IPS-18c (cell line): ENCODE data around the gene SLC36A1.
"Not testable (repeated sequence)": the region's sequence is repeated elsewhere in the genome, so short reads cannot be mapped to it uniquely, and the experiment has no call there.

Source experiments
- H3K4me3 ChIP-seq: 2 replicates; pipeline ENCODE4 v1.7.0; 2013; ENCODE audit warnings: low read depth, mild to moderate bottlenecking, low read length, moderate library complexity; ENCODE audit not compliant: insufficient read depth
- H3K9me3 ChIP-seq: one replicate; pipeline ENCODE4 v1.6.1; 2013; ENCODE audit warnings: mild to moderate bottlenecking, low read length, moderate library complexity; ENCODE audit not compliant: control insufficient read depth, insufficient read depth

Gene SLC36A1

DNA sequence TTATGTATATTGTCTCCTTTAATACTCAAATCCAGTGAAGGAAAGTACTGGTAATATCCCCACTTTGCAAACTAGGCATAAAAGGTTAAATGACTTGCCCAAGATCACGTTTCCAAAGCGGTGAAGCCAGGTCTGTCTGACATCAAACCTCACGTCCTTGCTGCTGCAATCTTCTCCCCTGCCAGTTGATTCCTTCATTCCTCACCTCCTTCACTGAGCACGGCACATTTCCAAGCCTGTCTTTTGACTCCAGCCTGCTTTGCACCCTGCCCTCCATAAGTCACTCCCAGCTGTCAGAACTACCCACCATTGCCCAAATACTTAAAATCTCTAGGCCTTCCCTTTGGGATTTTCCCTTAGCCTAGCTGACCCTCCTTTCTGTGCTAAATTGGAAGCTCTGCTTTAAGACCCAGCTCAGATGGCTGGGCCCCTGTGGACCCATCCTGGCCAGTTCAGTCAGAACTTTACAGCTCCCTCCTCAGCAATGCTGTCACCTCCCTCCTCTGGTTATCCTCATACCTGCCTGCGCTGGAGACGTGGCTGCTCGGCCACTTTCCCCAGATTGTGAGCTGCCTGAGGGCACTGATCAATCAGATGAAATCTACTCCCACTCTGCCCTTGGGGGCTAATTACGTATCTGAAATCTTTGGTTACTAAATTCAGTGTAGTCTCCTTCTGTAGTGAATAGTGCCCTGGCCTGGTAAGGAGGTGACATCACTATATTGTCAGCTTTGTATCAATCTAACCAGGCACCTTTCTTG lies 51.2 kb downstream of the SLC36A1 start:
- Histone ChIP-seq H3K4me3 (no peak overlapping the region), H3K9me3 (no peaks in the 10 kb centered on the region)

GRCh38 chr5:151499501-151500035 lies 52.2 kb downstream of the SLC36A1 start:
- Histone ChIP-seq H3K4me3 (no peak overlapping the region), H3K9me3 (no peaks in the 10 kb centered on the region)

DNA sequence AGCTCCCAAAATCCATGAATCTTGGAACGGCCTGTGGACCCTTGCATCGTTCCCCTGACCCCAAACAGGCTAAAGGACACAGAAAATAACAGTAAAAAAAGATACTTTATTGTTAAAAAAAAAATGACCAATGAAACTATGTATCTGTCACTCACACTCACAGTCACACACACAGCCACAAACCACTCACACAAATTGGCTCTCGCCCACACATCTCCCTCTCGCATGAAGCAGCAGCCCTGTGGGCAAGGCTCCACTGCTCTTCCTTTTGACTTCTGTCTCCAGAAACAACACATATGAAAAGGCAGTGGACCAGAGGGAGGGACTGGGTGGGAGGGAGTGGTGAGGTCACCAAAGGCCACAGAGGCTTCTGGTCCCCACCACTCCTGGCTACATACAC lies 56.6 kb downstream of the SLC36A1 start:
- no peaks in the 10 kb centered on the region for H3K9me3 ChIP-seq
- H3K4me3 ChIP-seq = no peak overlapping the region

DNA sequence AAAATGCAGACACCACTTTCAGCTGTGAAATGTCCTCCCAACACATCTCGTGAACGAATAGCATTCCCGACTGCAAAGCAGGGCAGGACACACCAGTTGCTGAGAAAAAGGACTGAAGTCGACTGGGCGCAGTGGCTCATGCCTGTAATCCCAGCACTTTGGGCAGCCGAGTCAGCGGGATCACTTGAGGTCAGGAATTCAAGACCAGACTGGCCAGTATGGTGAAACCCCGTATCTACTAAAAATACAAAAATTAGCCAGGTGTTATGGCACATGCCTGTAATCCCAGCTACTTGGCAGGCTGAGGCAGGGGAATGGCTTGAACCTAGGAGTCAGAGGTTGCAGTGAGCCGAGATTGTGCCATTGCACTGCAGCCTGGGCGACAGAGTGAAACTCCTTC lies 60.9 kb downstream of the SLC36A1 start:
- H3K4me3 ChIP-seq = not testable (repeated sequence)

DNA sequence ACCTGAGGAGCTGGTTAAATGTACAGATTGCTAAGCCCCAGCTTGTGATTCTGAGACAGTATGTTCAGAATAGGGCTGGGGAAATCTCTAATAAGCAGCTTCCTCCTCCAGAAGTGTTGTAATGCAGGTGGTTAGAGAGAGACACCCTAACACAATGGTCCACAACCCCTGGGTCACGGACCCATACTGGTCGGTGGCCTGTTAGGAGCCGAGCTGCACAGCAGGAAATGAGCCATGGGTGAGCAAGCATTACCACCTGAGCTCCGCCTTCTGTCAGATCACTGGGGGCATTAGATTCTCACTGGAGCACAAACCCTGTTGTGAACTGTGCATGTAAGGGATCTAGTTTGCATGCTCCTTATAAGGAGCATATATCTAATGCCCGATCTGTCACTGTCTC lies 61.8 kb downstream of the SLC36A1 start:
- no peak overlapping the region for H3K4me3 ChIP-seq

More for the DNA sequence above, 60.9 kb downstream of the SLC36A1 start:
- not testable (repeated sequence) for H3K9me3 ChIP-seq

DNA sequence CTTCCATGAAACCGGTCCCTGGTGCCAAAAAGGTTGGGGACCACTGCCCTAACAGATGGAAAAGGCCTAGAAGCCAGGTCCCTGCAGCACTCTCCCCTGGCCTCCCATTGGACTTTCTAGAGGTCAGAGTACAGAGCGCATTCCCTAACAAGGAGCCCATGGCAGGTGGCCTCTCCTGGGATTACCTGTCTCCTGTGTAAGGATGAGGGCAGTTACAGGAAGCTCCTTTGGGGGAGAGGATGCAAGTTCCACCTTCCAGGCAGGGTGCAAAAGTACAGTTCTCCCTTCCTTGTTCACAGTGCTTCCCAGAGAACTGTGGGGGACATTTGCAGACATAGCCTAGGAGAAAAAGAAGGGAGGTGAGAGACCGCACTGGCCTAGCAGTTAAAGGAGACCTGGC lies 62.4 kb downstream of the SLC36A1 start:
- Histone ChIP-seq H3K4me3 (no peak overlapping the region), H3K9me3 (no peaks in the 10 kb centered on the region)

More for the DNA sequence above, 61.8 kb downstream of the SLC36A1 start:
- H3K9me3 ChIP-seq = no peaks in the 10 kb centered on the region

DNA sequence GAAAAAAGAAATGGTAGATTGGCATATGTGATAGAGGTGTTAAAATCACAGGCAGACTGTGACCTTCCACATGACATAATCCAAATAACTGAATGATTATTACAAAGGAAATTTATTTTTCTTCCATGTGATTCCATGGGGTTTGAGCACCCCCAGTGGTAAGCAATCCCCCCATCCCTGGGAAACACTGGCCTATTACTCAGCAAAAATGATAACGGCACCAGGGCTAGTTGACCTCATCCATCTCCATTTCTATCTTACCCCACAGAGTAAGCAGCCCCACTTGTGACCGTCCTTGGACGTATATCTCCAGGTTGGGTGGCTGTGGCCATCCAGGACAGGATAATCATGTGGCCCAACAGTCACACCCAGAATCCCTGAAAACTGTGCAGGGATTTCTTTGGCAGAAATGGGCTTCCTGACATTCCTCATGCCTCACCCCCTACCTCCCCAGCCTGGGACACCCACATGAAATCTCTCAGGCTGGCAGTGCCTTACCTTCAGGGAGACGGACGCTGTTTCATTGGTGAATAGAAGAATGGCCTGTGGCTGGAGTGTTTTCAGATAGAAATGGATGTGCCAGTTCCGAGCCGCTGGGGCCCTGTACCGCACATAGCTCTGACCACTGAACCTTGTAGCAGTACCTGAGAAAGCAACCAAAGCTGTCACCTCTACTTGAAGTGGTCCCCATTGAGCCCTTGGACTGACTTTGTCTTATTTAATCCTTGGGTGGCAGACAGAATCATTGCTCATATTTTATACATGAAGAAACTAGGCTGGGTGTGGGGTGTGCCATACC lies 69.9 kb downstream of the SLC36A1 start:
- no peaks in the 10 kb centered on the region for H3K9me3 ChIP-seq
- no peak overlapping the region for H3K4me3 ChIP-seq

- Histone ChIP-seq H3K4me3 (no peak overlapping the region), H3K9me3 (no peaks in the 10 kb centered on the region)
These were observed 72.9 kb downstream of the SLC36A1 start for GRCh38 chr5:151520294-151520693.

- no peaks in the 10 kb centered on the region for H3K9me3 ChIP-seq
- H3K4me3 ChIP-seq = no peak overlapping the region
These were observed 74.8 kb downstream of the SLC36A1 start for GRCh38 chr5:151522226-151522625.

- H3K9me3 ChIP-seq = no peaks in the 10 kb centered on the region
- no peak overlapping the region for H3K4me3 ChIP-seq
These were observed 75.9 kb downstream of the SLC36A1 start for GRCh38 chr5:151523335-151523734.

GRCh38 chr5:151528153-151528552 lies 80.8 kb downstream of the SLC36A1 start:
- Histone ChIP-seq H3K4me3 (no peak overlapping the region), H3K9me3 (no peaks in the 10 kb centered on the region)

DNA sequence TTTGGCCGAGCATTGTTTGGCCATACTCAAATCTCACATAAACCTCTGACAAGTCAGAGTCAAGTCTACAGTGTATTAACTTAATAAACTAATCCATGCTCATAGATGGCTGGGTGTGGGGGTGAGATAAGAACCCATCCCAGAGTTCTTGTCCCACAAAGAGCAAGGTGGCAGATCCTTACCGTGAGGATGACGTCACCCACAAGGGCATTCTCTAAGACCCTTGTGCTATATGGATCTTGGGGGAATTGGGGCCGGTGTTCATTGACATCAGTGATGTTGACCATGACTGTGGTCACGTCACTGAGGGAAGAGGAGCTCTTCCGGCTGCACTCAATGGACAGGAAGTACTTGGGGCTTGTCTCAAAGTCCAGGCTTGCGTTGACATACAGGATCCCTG lies 81.6 kb downstream of the SLC36A1 start:
- H3K4me3 ChIP-seq = no peak overlapping the region
- no peaks in the 10 kb centered on the region for H3K9me3 ChIP-seq

- H3K4me3 ChIP-seq = no peak overlapping the region
- no peaks in the 10 kb centered on the region for H3K9me3 ChIP-seq
These were observed 84.2 kb downstream of the SLC36A1 start for GRCh38 chr5:151531581-151531980.

DNA sequence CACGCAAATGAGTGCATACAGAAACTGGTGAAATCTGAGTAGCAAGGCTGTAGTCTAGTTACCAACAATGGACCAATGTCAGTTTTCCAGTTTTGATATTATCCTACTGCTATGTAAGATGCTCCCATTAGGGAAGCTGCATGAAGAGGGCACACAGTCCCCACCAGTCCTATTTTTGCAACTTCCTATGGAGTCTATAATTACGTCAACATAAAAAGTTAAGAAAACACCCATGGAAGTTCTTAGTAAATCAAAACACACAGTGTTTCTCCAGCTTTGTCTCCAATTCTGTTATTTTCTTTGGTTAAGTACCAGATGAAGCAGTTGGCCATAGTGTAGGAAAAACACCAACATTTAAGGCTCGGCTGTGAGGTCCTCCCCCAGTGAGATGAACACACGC lies 85.0 kb downstream of the SLC36A1 start:
- Histone ChIP-seq H3K9me3 (no peaks in the 10 kb centered on the region), H3K4me3 (no peak overlapping the region)

GRCh38 chr5:151534350-151534749 lies 86.9 kb downstream of the SLC36A1 start:
- H3K4me3 ChIP-seq = no peak overlapping the region
- H3K9me3 ChIP-seq = no peaks in the 10 kb centered on the region

GRCh38 chr5:151537044-151537443 lies 89.6 kb downstream of the SLC36A1 start:
- Histone ChIP-seq H3K4me3 (no peak overlapping the region), H3K9me3 (no peaks in the 10 kb centered on the region)

DNA sequence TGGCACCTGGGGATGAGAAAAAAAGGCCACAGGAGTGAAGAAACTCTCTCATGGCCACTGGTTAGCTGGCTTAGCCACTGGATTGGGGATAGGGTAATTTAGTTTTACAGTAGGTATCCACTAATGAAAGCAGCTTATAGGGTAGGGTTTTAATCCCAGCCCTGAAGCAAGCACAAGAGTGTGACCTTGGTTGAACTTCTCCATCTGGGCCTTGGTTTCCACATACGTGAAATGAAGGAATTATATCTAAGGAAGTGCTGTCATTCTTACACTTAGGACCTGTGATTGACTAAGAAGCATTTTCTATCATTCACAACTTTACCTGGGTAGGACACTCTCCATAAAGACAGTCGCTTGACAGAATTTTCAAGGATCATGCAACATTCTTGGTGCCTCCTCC lies 94.2 kb downstream of the SLC36A1 start:
- no peaks in the 10 kb centered on the region for H3K9me3 ChIP-seq
- H3K4me3 ChIP-seq = no peak overlapping the region
